D721Med (cell line): ENCODE results near the gene ZC3H8.

Experiments
- DNase-seq: peaks from one replicate; pipeline ENCODE4 v3.0.0; 2011; ENCODE audit warnings: low spot score; ENCODE audit not compliant: insufficient read length
- FAIRE-seq: peaks from 2 replicates; lab custom pipeline; 2011; peaks lifted over from hg19 to GRCh38; lab: Jason Lieb, UNC
- CTCF ChIP-seq: IDR thresholded peaks from 2 replicates; pipeline ENCODE4 v1.5.1; 2012; ENCODE audit warnings: mild to moderate bottlenecking, control low read depth; ENCODE audit not compliant: insufficient read depth; ENCODE audit errors: missing control alignments

The ZC3H8 gene

GRCh38 chr2:112260295-112260625 is 5.4 kb upstream of the ZC3H8 start:
- no peak for DNase-seq
- FAIRE-seq = no peak
- no peak for TF ChIP-seq CTCF

DNA sequence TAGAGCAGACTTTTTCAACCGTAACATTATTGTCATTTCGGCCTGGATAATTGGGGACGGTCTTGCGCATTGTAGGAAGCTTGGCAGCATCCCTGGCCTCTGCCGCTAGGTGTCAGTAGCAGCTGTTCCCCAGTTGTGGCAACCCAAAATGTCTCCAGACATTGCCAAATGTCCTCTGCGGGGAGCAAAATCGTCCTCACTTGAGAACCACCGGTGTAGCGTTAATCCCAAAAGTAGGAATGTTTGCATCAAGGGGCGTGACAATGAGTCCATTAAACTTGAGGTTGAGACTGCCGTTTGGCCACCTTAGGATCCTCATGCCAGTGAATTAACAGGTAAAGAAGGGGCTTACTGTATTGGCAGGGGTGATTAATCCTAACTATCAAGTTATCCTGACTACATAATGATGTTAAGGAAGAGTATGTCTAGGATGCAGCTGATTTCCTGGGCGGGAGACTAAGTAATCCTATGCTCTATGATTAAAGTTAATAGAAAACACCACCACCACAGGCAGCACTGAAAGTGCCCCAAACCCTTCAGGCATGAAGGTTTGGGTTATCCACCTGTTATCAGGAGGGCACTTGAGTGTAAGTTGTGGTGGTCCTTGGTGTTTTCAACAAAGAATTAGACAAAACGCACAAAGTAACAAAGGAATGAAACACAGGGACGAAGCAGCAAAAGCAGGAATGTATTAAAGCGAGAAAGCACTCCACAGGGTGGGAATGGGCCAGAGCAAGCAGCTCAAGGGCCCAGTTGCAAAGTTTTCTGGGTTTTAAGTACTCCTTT is 4.9 kb upstream of the ZC3H8 start:
- no peak for FAIRE-seq
- TF ChIP-seq CTCF = peak; percentile 96
- no peak for DNase-seq

GRCh38 chr2:112257575-112257974 is 2.7 kb upstream of the ZC3H8 start:
- DNase-seq (no peak), FAIRE-seq (no peak)
- no peak for TF ChIP-seq CTCF

- no peak for TF ChIP-seq CTCF
- DNase-seq = no peak
- no peak for FAIRE-seq
These were observed 1.8 kb upstream of the ZC3H8 start for GRCh38 chr2:112256654-112257053.

GRCh38 chr2:112255875-112256274 is 1.0 kb upstream of the ZC3H8 start:
- TF ChIP-seq CTCF = no peak
- DNase-seq = no peak
- FAIRE-seq = no peak

DNA sequence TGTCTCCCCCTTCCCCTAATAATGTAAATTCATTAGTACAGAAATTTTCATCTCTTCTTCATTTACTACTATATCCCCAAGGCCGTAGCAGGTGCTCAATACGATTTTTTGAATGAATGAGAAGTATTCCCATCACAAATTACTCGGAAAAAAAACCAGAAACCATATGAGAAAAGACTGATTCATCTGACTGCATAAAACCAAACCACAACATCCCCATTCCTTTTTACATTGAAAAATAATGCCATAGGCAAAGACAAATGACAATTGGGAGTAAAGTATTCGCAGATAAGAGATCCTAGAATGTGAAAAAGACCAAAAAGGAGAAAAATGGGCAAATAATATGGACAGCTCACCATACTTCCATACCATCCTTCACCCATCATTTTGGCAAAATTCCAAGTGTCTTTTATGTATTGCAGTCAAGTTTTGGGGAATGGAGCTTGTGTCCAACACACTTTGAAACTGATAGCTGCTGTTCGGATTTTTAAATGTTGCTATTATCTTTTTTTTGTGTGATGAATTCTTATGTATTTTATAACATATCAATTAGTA is 1.5 kb downstream of the ZC3H8 start:
- TF ChIP-seq CTCF = no peak
- no peak for FAIRE-seq
- no peak for DNase-seq

GRCh38 chr2:112251271-112251670 is 3.6 kb downstream of the ZC3H8 start:
- FAIRE-seq = no peak
- no peak for DNase-seq

More at GRCh38 chr2:112251271-112251670, 3.6 kb downstream of the ZC3H8 start:
- no peak for TF ChIP-seq CTCF
